Transverse colon (tissue), 3 donors: ENCODE data around the gene MMEL1.

Experiments used
- CTCF ChIP-seq, 5 experiments: fragments of 200-600 bp in 3 of 5; fragments of 450-650 bp in 2 of 5; sonication (generic) in 3 of 5; IDR thresholded peaks; 1 replicate in 2 of 5; 2 replicates in 3 of 5; pipeline ENCODE4 v1.5.1; 2016 to 2017; ENCODE audit warnings: antibody characterized with exemption in 5 of 5, inconsistent platforms in 3 of 5, mild to moderate bottlenecking in 2 of 5, moderate library complexity in 1 of 5
- EP300 ChIP-seq: sonication (generic); formaldehyde crosslinking; IDR thresholded peaks from one replicate; pipeline ENCODE4 v1.6.1; 2017; ENCODE audit warnings: antibody characterized with exemption, low read depth

GRCh38 chr1:2571348-2571747 is 61.5 kb downstream of the MMEL1 start:
- TF ChIP-seq EP300: no peak
- TF ChIP-seq CTCF (IDR thresholded peaks at IDR 0.05): no peak
